Chondrocyte (in vitro differentiated cells): ENCODE results near the gene SCGB1D2. TPM values are rescaled to one million over a fixed set of nuclear protein-coding genes. Genes with fewer than 3 reads are reported as not detected.

Experiments used
- DNase-seq: peaks from one replicate; pipeline ENCODE4 v3.0.0; 2021; ENCODE audit warnings: mixed read lengths, low spot score
- H3K27ac Mint-ChIP-seq: one replicate; pipeline ENCODE4 v1.8.0; 2021; ENCODE audit warnings: mild to moderate bottlenecking, moderate library complexity, mixed read lengths; ENCODE audit not compliant: unreplicated experiment
- H3K27me3 Mint-ChIP-seq: 2 replicates; pipeline ENCODE4 v1.8.0; 2021; ENCODE audit warnings: low read depth, mixed read lengths
- H3K36me3 Mint-ChIP-seq: 2 replicates; pipeline ENCODE4 v1.8.0; 2021; ENCODE audit warnings: low read depth, mixed read lengths
- H3K4me1 Mint-ChIP-seq: 2 replicates; pipeline ENCODE4 v1.8.0; 2021; ENCODE audit warnings: low read depth, mild to moderate bottlenecking, mixed read lengths
- H3K4me3 Mint-ChIP-seq: one replicate; pipeline ENCODE4 v1.8.0; 2021; ENCODE audit warnings: mild to moderate bottlenecking, moderate library complexity, mixed read lengths; ENCODE audit not compliant: unreplicated experiment
- H3K9me3 Mint-ChIP-seq: 2 replicates; pipeline ENCODE4 v1.8.0; 2021; ENCODE audit warnings: low read depth, mixed read lengths
- total RNA-seq: library from RNA; stranded (reverse); gene quantifications from 3 replicates; pipeline ENCODE4 v1.2.1, GENCODE V29; 2021
- TF ChIP-seq, protein P1 (sequence below): fragments of 200-600 bp; sonication (generic); IDR thresholded peaks from 2 replicates; pipeline ENCODE4 v1.5.0; 2021; ENCODE audit warnings: antibody characterized with exemption, mild to moderate bottlenecking, moderate library complexity

The SCGB1D2 gene
- total RNA-seq, 1 donor from 2014 or later: not detected

- Mint-ChIP-seq H3K9me3 (peaks cover 41% of the 10 kb centered on the region), H3K4me1 (peaks cover 16% of the 10 kb centered on the region)
- TF ChIP-seq, protein P1, sequence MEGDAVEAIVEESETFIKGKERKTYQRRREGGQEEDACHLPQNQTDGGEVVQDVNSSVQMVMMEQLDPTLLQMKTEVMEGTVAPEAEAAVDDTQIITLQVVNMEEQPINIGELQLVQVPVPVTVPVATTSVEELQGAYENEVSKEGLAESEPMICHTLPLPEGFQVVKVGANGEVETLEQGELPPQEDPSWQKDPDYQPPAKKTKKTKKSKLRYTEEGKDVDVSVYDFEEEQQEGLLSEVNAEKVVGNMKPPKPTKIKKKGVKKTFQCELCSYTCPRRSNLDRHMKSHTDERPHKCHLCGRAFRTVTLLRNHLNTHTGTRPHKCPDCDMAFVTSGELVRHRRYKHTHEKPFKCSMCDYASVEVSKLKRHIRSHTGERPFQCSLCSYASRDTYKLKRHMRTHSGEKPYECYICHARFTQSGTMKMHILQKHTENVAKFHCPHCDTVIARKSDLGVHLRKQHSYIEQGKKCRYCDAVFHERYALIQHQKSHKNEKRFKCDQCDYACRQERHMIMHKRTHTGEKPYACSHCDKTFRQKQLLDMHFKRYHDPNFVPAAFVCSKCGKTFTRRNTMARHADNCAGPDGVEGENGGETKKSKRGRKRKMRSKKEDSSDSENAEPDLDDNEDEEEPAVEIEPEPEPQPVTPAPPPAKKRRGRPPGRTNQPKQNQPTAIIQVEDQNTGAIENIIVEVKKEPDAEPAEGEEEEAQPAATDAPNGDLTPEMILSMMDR: no peak
Observed at GRCh38 chr11:62221498-62221897, 20.5 kb upstream of the SCGB1D2 start.

GRCh38 chr11:62223095-62223494 is 18.9 kb upstream of the SCGB1D2 start:
- Mint-ChIP-seq H3K27me3 (peaks cover 5% of the 10 kb centered on the region), H3K9me3 (peaks cover 41% of the 10 kb centered on the region), H3K36me3 (peaks cover 6% of the 10 kb centered on the region), H3K4me1 (peaks cover 16% of the 10 kb centered on the region), H3K4me3 (no peak overlapping the region), H3K27ac (peak overlapping the region; percentile 87)
- DNase-seq: no peak
- TF ChIP-seq, protein P1: no peak

More at GRCh38 chr11:62221498-62221897, 20.5 kb upstream of the SCGB1D2 start:
- DNase-seq: no peak
- peaks cover 6% of the 10 kb centered on the region for H3K36me3 Mint-ChIP-seq
- peaks cover 15% of the 10 kb centered on the region for H3K27me3 Mint-ChIP-seq
- H3K4me3 Mint-ChIP-seq: no peak overlapping the region
- H3K27ac Mint-ChIP-seq: no peak overlapping the region

DNA sequence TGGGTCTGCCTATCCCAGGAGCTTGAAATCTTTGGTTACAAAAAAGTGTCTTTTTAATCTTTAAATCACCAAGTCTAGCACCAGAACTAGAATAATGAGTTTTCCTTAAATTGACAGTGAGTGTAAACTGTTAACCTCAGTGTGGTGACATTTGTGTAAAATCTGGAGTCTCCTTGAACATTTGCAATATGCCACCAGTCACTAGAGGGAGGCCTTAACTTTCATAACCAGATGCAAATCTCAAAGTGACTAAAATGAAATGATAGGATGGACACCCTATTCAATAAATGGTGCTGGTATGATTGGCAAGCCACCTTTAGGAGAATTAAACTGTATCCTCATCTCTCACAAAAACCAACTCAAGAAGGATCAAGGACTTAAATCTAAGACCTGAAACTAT is 8.3 kb upstream of the SCGB1D2 start:
- no peak overlapping the region for H3K27ac Mint-ChIP-seq
- H3K4me3 Mint-ChIP-seq: no peak overlapping the region
- H3K27me3 Mint-ChIP-seq: peaks cover 44% of the 10 kb centered on the region
- DNase-seq: no peak
- no peaks in the 10 kb centered on the region for H3K36me3 Mint-ChIP-seq
- TF ChIP-seq, protein P1: peak; percentile 21
- H3K4me1 Mint-ChIP-seq: no peaks in the 10 kb centered on the region
- H3K9me3 Mint-ChIP-seq: no peaks in the 10 kb centered on the region

DNA sequence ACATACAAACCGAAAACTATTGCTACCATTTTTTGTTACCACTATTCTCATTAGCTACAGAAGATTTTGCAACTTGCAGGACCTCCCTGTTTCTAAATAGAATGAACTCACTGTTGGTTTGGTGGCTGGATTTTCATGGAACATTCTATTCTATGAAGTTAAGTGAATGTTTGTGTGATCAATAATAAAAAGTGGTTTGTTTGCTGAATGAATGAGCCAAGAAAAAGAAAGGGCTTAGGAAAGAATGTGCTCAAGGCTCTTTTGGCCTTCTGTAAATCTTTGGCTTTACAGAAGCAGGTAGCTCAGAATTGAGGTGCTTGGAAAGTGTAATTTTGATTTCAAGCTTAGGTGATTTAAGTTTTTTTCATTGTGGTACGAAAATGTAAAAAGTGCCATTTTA is 5.9 kb upstream of the SCGB1D2 start:
- H3K36me3 Mint-ChIP-seq: no peaks in the 10 kb centered on the region
- no peak for DNase-seq
- TF ChIP-seq, protein P1: no peak
- no peaks in the 10 kb centered on the region for H3K9me3 Mint-ChIP-seq
- no peak overlapping the region for H3K4me3 Mint-ChIP-seq
- peaks cover 47% of the 10 kb centered on the region for H3K27me3 Mint-ChIP-seq
- H3K4me1 Mint-ChIP-seq: no peaks in the 10 kb centered on the region
- no peak overlapping the region for H3K27ac Mint-ChIP-seq

- Mint-ChIP-seq H3K36me3 (no peaks in the 10 kb centered on the region), H3K4me1 (no peaks in the 10 kb centered on the region), H3K27ac (no peak overlapping the region), H3K9me3 (no peaks in the 10 kb centered on the region), H3K4me3 (no peak overlapping the region), H3K27me3 (peaks cover 41% of the 10 kb centered on the region)
- TF ChIP-seq, protein P1: no peak
- DNase-seq: no peak
Observed at GRCh38 chr11:62237499-62237898, 4.5 kb upstream of the SCGB1D2 start.
